ENCODE results near the gene TRAPPC2.
"Not testable (repeated sequence)": the region's sequence is repeated elsewhere in the genome, so short reads cannot be mapped to it uniquely, and the experiment has no call there.

The TRAPPC2 gene

GRCh38 chrX:13697976-13698375 lies 36.4 kb downstream of the TRAPPC2 start:
- DNase-seq (ENCODE audit: low read depth), result no peak

- no peak for DNase-seq (ENCODE audit: low read depth)
Observed at GRCh38 chrX:13697455-13697854, 37.0 kb downstream of the TRAPPC2 start.

- no peak for DNase-seq (ENCODE audit: low read depth)
Observed at GRCh38 chrX:13695601-13696115, 38.8 kb downstream of the TRAPPC2 start.

GRCh38 chrX:13694983-13695382 lies 39.4 kb downstream of the TRAPPC2 start:
- DNase-seq (ENCODE audit: low read depth), result no peak

GRCh38 chrX:13694359-13694758 lies 40.1 kb downstream of the TRAPPC2 start:
- DNase-seq (ENCODE audit: low read depth), result no peak

- no peak for DNase-seq (ENCODE audit: low read depth)
Observed at GRCh38 chrX:13693341-13693961, 41.0 kb downstream of the TRAPPC2 start.

GRCh38 chrX:13692771-13693231 lies 41.6 kb downstream of the TRAPPC2 start:
- DNase-seq (ENCODE audit: low read depth), result no peak

GRCh38 chrX:13691841-13692371 lies 42.5 kb downstream of the TRAPPC2 start:
- no peak for DNase-seq (ENCODE audit: low read depth)

- no peak for DNase-seq (ENCODE audit: low read depth)
Observed at GRCh38 chrX:13690836-13691235, 43.6 kb downstream of the TRAPPC2 start.

- DNase-seq (ENCODE audit: low read depth), result no peak
Observed at GRCh38 chrX:13689741-13690211, 44.6 kb downstream of the TRAPPC2 start.

- DNase-seq (ENCODE audit: low read depth), result peak; percentile 34
Observed at GRCh38 chrX:13688958-13689740, 45.3 kb downstream of the TRAPPC2 start, which contains the start of gene RAB9A. RAB9A (plus strand) TSS chrX:13689128; CDS start chrX:13708747, 19,619 bp downstream.

GRCh38 chrX:13688384-13688957 lies 45.9 kb downstream of the TRAPPC2 start:
- DNase-seq (ENCODE audit: low read depth), result no peak

GRCh38 chrX:13687203-13687602 lies 47.2 kb downstream of the TRAPPC2 start:
- no peak for DNase-seq (ENCODE audit: low read depth)

GRCh38 chrX:13685126-13685763 lies 49.2 kb downstream of the TRAPPC2 start:
- DNase-seq (ENCODE audit: low read depth), result no peak

- DNase-seq (ENCODE audit: low read depth), result no peak
Observed at GRCh38 chrX:13684361-13684760, 50.1 kb downstream of the TRAPPC2 start.

- no peak for DNase-seq (ENCODE audit: low read depth)
Observed at GRCh38 chrX:13681595-13681994, 52.8 kb downstream of the TRAPPC2 start.

- not testable (repeated sequence) for DNase-seq (ENCODE audit: low read depth)
Observed at GRCh38 chrX:13679700-13680099, 54.7 kb downstream of the TRAPPC2 start.

GRCh38 chrX:13676885-13677284 lies 57.5 kb downstream of the TRAPPC2 start:
- DNase-seq (ENCODE audit: low read depth), result no peak

GRCh38 chrX:13673016-13673415 lies 61.4 kb downstream of the TRAPPC2 start:
- DNase-seq (ENCODE audit: low read depth), result no peak

- DNase-seq (ENCODE audit: low read depth), result no peak
Observed at GRCh38 chrX:13670197-13670596, 64.2 kb downstream of the TRAPPC2 start.

GRCh38 chrX:13669755-13670154 lies 64.7 kb downstream of the TRAPPC2 start:
- not testable (repeated sequence) for DNase-seq (ENCODE audit: low read depth)

GRCh38 chrX:13669246-13669737 lies 65.1 kb downstream of the TRAPPC2 start:
- no peak for DNase-seq (ENCODE audit: low read depth)

Measured in CMK (cell line).